ENCODE results near the gene ARHGAP44.
"Not testable (repeated sequence)": the region's sequence is repeated elsewhere in the genome, so short reads cannot be mapped to it uniquely, and the experiment has no call there.

The ARHGAP44 gene

GRCh38 chr17:12821376-12821940 is 32.2 kb downstream of the ARHGAP44 start:
- DNase-seq = no peak

DNA sequence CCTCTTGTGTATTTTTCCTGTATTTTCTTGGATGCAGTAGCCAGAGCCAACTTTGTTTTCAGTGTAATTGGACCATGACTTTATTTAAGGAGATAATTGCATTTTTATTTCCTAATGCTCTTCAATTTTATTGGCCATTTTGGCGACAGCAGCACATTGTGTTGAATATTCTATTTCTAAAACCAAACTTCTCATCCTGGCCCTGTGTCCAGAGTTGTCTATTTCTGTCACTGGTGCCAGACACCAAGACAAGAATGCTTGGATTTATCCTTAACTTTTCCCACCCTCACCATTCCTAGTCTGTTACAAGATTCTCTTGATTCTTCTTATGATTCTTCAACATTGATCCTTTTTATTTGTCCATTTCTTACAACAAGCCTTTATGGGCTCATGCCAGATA is 37.1 kb downstream of the ARHGAP44 start:
- DNase-seq = no peak

GRCh38 chr17:12830777-12831247 is 41.5 kb downstream of the ARHGAP44 start:
- no peak for DNase-seq

- no peak for DNase-seq
Observed at GRCh38 chr17:12831839-12832238, 42.5 kb downstream of the ARHGAP44 start.

DNA sequence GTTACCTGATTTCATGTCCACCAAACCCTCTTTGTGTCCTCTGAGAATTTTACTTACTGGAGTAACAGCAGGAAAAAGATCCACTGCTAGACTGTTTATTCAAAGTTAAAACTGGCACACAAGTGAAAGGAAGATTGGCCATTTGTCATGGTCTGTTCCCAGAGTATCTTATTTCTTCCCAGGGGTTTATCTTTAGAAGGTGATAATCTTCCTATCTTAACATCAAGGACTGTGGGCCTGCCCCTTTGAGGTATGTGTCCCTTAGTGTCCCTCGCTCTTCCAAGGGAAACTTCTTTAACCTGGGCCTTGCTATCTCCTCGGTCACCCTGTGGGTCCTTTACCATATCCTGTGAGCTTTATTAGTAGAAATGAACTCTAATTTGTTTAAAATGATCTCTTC is 49.7 kb downstream of the ARHGAP44 start:
- DNase-seq = no peak

GRCh38 chr17:12842936-12843335 is 53.6 kb downstream of the ARHGAP44 start:
- no peak for DNase-seq

DNA sequence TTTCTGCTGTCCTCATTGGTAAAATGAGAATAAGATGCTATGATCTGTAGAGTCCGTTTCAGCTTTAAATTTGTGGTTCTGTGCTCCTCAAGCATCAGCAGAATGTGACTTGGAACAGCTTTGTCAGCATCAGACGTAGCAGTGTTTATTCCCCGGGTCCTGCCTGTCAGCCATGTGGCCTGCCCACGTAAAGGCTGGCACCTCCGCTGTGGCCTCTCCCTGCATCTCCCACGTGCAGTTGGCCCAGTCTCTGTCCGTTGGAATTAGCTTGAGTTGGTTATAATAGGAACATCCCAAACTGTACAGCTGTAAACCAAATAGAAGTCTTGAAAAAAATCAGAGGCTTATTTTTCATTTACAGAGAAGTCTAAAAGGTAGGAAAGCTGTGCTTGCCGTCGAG is 61.7 kb downstream of the ARHGAP44 start:
- DNase-seq = no peak

- DNase-seq = no peak
Observed at GRCh38 chr17:12851901-12852435, 62.7 kb downstream of the ARHGAP44 start.

DNA sequence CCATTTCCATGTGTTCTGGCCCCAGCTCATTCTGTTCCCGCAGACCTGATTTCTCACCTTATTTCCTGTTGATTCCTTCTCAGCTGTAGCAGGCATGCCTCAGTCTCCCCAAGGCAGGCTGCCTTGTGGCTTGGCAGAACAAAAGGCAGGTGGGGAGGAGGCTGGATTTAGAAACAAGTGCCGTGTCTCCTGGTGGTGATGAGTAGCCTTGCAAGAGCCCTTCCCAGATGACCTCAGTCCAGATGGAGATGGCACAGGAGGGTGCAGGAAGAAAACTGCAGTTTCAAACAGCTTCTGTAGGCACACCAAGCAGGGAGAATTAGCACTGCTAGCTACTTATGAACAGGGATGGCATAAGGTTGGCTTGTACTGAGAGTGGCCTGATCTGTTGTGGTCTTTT is 64.6 kb downstream of the ARHGAP44 start:
- DNase-seq = peak in 1 of 2 experiments; percentile 28

- DNase-seq = no peak
Observed at GRCh38 chr17:12856416-12856815, 67.1 kb downstream of the ARHGAP44 start.

DNA sequence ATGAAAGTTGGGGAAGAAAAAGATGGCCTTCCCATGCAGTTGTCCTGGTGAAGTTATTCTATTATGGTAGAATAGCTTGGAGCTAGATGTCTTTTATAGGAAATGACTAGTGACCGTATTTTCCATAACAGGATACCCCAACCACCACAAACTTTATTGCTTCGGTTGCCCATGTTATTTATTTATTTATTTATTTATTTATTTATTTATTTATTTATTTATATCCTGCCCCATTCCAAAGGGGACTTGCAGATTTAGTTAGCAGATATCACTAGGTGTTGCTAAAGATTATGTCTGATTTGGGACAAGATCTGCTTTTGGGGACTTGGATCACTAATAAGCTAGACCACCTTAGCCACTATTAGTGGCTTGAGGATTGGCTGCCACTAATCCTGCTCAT is 68.3 kb downstream of the ARHGAP44 start:
- DNase-seq = no peak

DNA sequence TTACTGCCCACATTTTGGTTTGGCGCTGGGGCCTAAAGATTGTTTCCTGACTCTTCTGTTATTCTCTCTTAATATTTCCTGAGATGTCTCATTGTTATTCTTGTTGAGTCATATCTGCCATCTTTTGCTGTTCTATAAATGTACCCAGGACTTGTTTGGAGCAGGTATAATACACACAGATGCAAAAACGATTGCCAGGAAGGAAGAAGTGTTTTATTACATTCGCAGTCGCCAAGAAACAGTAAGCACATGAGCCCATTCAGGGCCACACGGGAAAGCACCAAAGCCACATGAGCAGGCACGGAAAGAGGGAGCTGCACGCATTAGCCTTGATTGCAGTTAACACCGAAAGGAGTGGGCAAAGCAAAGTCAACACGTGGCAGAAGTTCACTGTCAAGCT is 70.2 kb downstream of the ARHGAP44 start:
- DNase-seq = no peak

- DNase-seq = no peak
Observed at GRCh38 chr17:12865769-12866168, 76.5 kb downstream of the ARHGAP44 start.

GRCh38 chr17:12866244-12866643 is 76.9 kb downstream of the ARHGAP44 start:
- DNase-seq = no peak

DNA sequence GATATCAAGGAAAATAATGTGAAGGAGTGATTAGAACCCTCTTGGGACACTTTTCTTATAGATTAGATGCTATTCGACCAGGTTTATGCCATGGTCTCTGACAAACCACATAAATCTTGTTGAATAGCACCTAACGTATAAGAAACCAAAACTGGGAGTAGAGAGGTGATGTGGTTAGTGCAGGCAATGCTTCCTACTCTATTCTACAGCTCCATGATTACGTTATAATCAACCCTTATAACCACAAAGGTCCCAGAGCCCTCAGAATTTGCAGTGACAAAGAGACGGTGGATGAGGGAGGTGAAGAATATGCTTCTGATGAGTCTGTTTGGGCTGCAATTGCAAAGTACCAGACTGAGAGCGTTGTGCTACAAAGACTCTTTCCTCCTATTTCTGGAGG is 78.4 kb downstream of the ARHGAP44 start:
- DNase-seq = no peak

DNA sequence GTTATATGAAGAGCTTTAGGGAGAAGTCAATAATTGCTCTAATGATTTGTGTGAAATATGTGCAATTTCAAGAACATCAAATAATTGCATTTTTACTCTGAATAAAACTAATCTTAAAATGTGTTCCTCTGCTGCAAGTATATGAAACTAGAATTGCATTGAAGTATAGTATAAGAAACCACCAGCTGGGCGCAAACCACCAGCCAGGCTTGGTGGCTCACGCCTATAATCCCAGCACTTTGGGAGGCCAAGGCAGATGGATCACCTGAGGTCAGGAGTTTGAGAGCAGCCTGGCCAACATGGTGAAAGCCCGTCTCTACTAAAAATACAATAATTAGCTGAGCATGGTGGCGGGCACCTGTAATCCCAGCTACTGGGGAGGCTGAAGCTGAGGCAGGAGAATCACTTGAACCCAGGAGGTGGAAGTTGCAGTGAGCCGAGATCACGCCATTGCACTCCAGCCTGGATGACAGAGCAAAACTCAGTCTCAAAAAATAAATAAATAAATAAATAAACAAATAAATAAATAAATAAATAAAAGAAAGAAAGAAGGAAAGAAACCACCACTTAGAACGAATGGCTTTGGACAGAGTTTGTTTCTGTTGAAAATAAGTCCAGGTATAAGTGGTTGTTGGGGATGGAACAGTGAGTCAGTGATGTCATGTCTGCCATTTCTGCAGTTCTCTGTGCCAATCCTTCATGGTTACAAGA is 84.3 kb downstream of the ARHGAP44 start:
- not testable (repeated sequence) for DNase-seq

GRCh38 chr17:12877953-12878669 is 88.8 kb downstream of the ARHGAP44 start:
- no peak for DNase-seq

GRCh38 chr17:12879096-12879495 is 89.8 kb downstream of the ARHGAP44 start:
- not testable (repeated sequence) for DNase-seq

DNA sequence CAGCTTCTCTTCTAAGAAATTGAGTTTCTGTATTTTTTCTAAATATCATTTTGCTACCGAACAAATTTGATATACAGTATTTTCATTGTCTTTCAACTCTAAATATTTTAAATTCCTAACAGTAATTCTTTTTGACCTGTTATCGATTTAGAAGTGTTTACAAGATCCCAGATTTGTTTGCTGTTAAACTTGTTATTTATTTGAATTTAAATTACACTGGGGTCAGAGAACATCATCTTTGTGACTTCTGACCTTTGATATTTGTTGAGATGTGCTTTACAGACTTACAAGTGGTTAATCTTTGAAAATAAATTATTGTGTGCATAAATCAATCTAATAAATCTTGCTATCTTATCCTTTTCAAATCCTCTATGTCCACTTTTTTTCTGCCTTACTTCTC is 94.2 kb downstream of the ARHGAP44 start:
- no peak for DNase-seq

DNA sequence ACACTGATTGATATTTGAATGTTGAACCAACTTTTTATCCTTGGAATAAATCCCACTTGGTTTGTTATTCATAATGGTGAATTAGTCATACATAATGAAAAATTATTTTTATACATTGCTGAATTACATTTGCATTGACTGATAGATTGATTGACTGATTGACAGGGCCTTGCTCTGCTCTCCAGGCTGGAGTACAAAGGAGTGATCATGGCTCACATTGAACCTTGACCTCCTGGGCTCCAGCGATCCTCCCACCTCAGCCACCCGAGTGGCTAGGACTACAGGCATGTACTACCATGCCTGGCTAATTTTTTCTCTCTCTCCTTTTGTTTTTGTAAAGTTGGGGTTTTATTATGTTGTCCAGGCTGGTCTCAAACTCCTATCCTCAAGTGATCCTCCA is 97.8 kb downstream of the ARHGAP44 start:
- DNase-seq = no peak

- no peak for DNase-seq
Observed at GRCh38 chr17:12896180-12896785, 107.0 kb downstream of the ARHGAP44 start.

DNA sequence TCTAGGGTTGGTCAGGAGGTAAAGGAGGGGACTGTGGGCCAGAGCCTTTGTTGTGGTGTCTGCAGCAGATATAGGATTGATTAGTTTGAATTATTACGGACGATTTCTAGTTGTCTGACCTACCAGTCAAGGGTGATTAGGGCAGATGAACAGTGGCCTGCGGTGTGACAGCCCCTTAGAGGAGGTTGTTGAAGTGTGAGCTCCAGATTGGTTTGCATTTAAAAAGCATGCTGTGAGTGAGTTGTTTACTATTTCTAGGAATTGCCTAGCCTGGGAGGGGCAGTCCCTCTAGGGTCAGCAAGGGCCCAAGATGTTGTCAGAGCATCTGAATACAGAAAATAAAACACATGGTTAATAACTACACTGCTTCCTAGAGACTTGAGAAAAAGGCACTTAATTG is 108.8 kb downstream of the ARHGAP44 start:
- DNase-seq = no peak

GRCh38 chr17:12899604-12900003 is 110.3 kb downstream of the ARHGAP44 start:
- no peak for DNase-seq

Measured in cerebellar nuclear complex (tissue), 1 donor.